Gastrocnemius medialis (tissue), 4 donors: ENCODE data around the gene RETREG1. TPM values are rescaled to one million over a fixed set of nuclear protein-coding genes. Genes with fewer than 3 reads are reported as not detected.

Source experiments
- ATAC-seq, 2 donors: fragments of 150-250 bp; one replicate each; pipeline ENCODE4 v1.9.1; 2016
- DNase-seq, 2 donors: peaks; one replicate each; pipeline ENCODE4 v3.0.0-alpha.2; 2019
- H3K27ac ChIP-seq, 4 donors: fragments of 200-600 bp; sonication (generic); 1 replicate in 1 of 4; 2 replicates in 3 of 4; pipeline ENCODE4 v1.5.1; 2016 to 2018; ENCODE audit warnings: mild to moderate bottlenecking in 2 of 4, moderate library complexity in 1 of 4
- H3K27me3 ChIP-seq, 3 donors: fragments of 200-600 bp; sonication (generic) in 2 of 3; 1 replicate in 1 of 3; 2 replicates in 2 of 3; pipeline versions ENCODE4 v1.5.1 to v1.6.0; 2016 to 2019; ENCODE audit warnings: mild to moderate bottlenecking in 1 of 3, moderate library complexity in 1 of 3
- H3K36me3 ChIP-seq, 2 donors: fragments of 200-600 bp; sonication (generic) in 1 of 2; one replicate each; pipeline ENCODE4 v1.5.1; 2017 to 2018
- H3K4me1 ChIP-seq, 2 donors: fragments of 200-600 bp; sonication (generic) in 1 of 2; one replicate each; pipeline ENCODE4 v1.5.1; 2016 to 2017; ENCODE audit warnings: mild to moderate bottlenecking in 2 of 2
- H3K4me3 ChIP-seq, 4 donors: fragments of 200-600 bp; sonication (generic) in 3 of 4; 1 replicate in 1 of 4; 2 replicates in 3 of 4; pipeline ENCODE4 v1.5.1; 2016 to 2019; ENCODE audit warnings: mild to moderate bottlenecking in 2 of 4
- H3K9me3 ChIP-seq, 3 donors: fragments of 200-600 bp; sonication (generic) in 2 of 3; 1 replicate in 1 of 3; 2 replicates in 2 of 3; pipeline ENCODE4 v1.5.1; 2016 to 2019
- CTCF ChIP-seq, 5 experiments: fragments of 450-650 bp in 3 of 5; fragments of 200-600 bp in 2 of 5; sonication (generic) in 2 of 5; IDR thresholded peaks in 4 of 5; conservative IDR thresholded peaks in 1 of 5; 1 replicate in 4 of 5; 2 replicates in 1 of 5; pipeline ENCODE4 v1.5.1; 2016 to 2019; ENCODE audit warnings: antibody characterized with exemption in 5 of 5, mild to moderate bottlenecking in 3 of 5, moderate library complexity in 3 of 5
- POLR2A ChIP-seq, 2 donors: fragments of 450-650 bp; IDR thresholded peaks; one replicate each; pipeline ENCODE4 v1.6.1; 2017; ENCODE audit warnings: antibody characterized with exemption in 2 of 2, mild to moderate bottlenecking in 2 of 2, moderate library complexity in 2 of 2
- in situ Hi-C, 4 donors: fragments of 200-750 bp; cut with MboI; loops; one replicate each; pipeline versions ENCODE4 v1.15.0 to v1.8.0; 2017; ENCODE audit warnings: low sequenced_read_pairs in 4 of 4
- intact Hi-C: fragments of 100-400 bp; cut with DNase I; formaldehyde crosslinking; loops from one replicate; pipeline ENCODE4 v1.15.1; 2023; ENCODE audit warnings: low total_unique reads
- total RNA-seq, 4 donors: library from RNA; depleted of rRNA; stranded (reverse); fragments of >200 nt; gene quantifications; one replicate each; pipeline versions ENCODE4 v1.1.0 to v1.2.3, GENCODE V29; 2016

The RETREG1 gene
- total RNA-seq, result 100 to 1,000 TPM in 3 of 4 donors, 10 to 100 TPM in 1; 94.2 to 380 (median 305) TPM

GRCh38 chr5:16616536-16617273, at the start of gene RETREG1:
Gene RETREG1 (minus strand): TSS chr5:16616997. CDS start chr5:16616971, 26 bp downstream.
- Histone ChIP-seq H3K4me1 (peaks cover 0 to 10% of the 10 kb centered on the region in 2 donors), H3K9me3 (no peaks in the 10 kb centered on the region), H3K4me3 (peak within 1 kb of the TSS; percentile 52 to 76 (median 68)), H3K36me3 (no peaks in the 10 kb centered on the region), H3K27me3 (no peaks in the 10 kb centered on the region), H3K27ac (peak within 1 kb of the TSS in 1 of 4 donors; percentile 3)
- in situ Hi-C loops (no loop called here), intact Hi-C loops (no loop called here)
- ATAC-seq, result peak; percentile 71 to 73
- peak in 1 of 2 donors; percentile 19 for DNase-seq
- no peak for TF ChIP-seq POLR2A (IDR thresholded peaks at IDR 0.05)
- no peak for TF ChIP-seq CTCF (IDR thresholded peaks at IDR 0.05 in 4 of 5, conservative IDR thresholded peaks at IDR 0.05 in 1 of 5)

- Histone ChIP-seq H3K27ac (peak overlapping the region in 1 of 4 donors; percentile 18), H3K4me3 (no peak overlapping the region), H3K36me3 (peaks cover 0 to 4% of the 10 kb centered on the region in 2 donors), H3K9me3 (no peaks in the 10 kb centered on the region), H3K4me1 (peaks cover 4 to 8% of the 10 kb centered on the region in 2 donors), H3K27me3 (no peaks in the 10 kb centered on the region)
- in situ Hi-C loops, result no loop called here
- TF ChIP-seq POLR2A (IDR thresholded peaks at IDR 0.05), result no peak
- peak; percentile 22 to 28 for ATAC-seq
- intact Hi-C loops, result loop anchor here (5.0 kb wide), 2 partner anchors 179 to 209 kb away; no protein-coding TSS in a partner anchor
- DNase-seq, result no peak
Measured at GRCh38 chr5:16666130-16666882, 49.5 kb upstream of the RETREG1 start.

GRCh38 chr5:16665601-16666000, 48.8 kb upstream of the RETREG1 start:
- H3K4me1 ChIP-seq, result peaks cover 4 to 8% of the 10 kb centered on the region in 2 donors
- DNase-seq (no peak), ATAC-seq (no peak)
- no peak for TF ChIP-seq CTCF (IDR thresholded peaks at IDR 0.05 in 4 of 5, conservative IDR thresholded peaks at IDR 0.05 in 1 of 5)
- H3K4me3 ChIP-seq, result no peak overlapping the region
- no peaks in the 10 kb centered on the region for H3K27me3 ChIP-seq
- intact Hi-C loops (loop anchor here (5.0 kb wide), 2 partner anchors 178 to 208 kb away; no protein-coding TSS in a partner anchor), in situ Hi-C loops (no loop called here)
- no peaks in the 10 kb centered on the region for H3K9me3 ChIP-seq
- H3K36me3 ChIP-seq, result peaks cover 0 to 4% of the 10 kb centered on the region in 2 donors
- H3K27ac ChIP-seq, result no peak overlapping the region

GRCh38 chr5:16664368-16664767, 47.6 kb upstream of the RETREG1 start:
- no peak for ATAC-seq
- TF ChIP-seq POLR2A (IDR thresholded peaks at IDR 0.05), result no peak
- TF ChIP-seq CTCF (IDR thresholded peaks at IDR 0.05 in 4 of 5, conservative IDR thresholded peaks at IDR 0.05 in 1 of 5), result no peak

GRCh38 chr5:16663840-16664239, 47.0 kb upstream of the RETREG1 start:
- no peak overlapping the region for H3K4me3 ChIP-seq
- intact Hi-C loops (no loop called here), in situ Hi-C loops (no loop called here)
- no peaks in the 10 kb centered on the region for H3K27me3 ChIP-seq
- TF ChIP-seq CTCF (IDR thresholded peaks at IDR 0.05 in 4 of 5, conservative IDR thresholded peaks at IDR 0.05 in 1 of 5), result no peak
- TF ChIP-seq POLR2A (IDR thresholded peaks at IDR 0.05), result no peak
- H3K9me3 ChIP-seq, result no peaks in the 10 kb centered on the region
- DNase-seq (no peak), ATAC-seq (no peak)
- H3K4me1 ChIP-seq, result peaks cover 4 to 8% of the 10 kb centered on the region in 2 donors
- no peak overlapping the region for H3K27ac ChIP-seq
- H3K36me3 ChIP-seq, result peaks cover 0 to 4% of the 10 kb centered on the region in 2 donors

More at GRCh38 chr5:16664368-16664767, 47.6 kb upstream of the RETREG1 start:
- no peak for DNase-seq
- Histone ChIP-seq H3K4me3 (no peak overlapping the region), H3K36me3 (peaks cover 0 to 4% of the 10 kb centered on the region in 2 donors), H3K27me3 (no peaks in the 10 kb centered on the region), H3K27ac (no peak overlapping the region), H3K9me3 (no peaks in the 10 kb centered on the region), H3K4me1 (peaks cover 4 to 8% of the 10 kb centered on the region in 2 donors)
- intact Hi-C loops (no loop called here), in situ Hi-C loops (no loop called here)
